ENCODE measurements around the gene AFF1. TPM values are rescaled to one million over a fixed set of nuclear protein-coding genes. Genes with fewer than 3 reads are reported as not detected.

Gene AFF1
- polyA plus RNA-seq, 1 donor (not counting 4 experiments of a cell fraction or from before 2014, with no cell fraction given) = 14.4 TPM

GRCh38 chr4:87042221-87042620, 107.4 kb downstream of the AFF1 start:
- no peak overlapping the region for H3K9ac ChIP-seq (ENCODE audit: control insufficient read depth, extremely low read depth, insufficient read depth, low read length)
- no peak overlapping the region for H3K27ac ChIP-seq (ENCODE audit: control insufficient read depth, insufficient read depth, low read length)
- no peaks in the 10 kb centered on the region for H4K20me1 ChIP-seq (ENCODE audit: control insufficient read depth, extremely low read depth, insufficient read depth, low read length)
- H3K4me1 ChIP-seq (ENCODE audit: control insufficient read depth, extremely low read depth, insufficient read depth, low read length) = peaks cover 23% of the 10 kb centered on the region
- no peak overlapping the region for H3K4me2 ChIP-seq (ENCODE audit: control insufficient read depth, extremely low read depth, insufficient read depth, low read depth, low read length)
- dilution Hi-C loops (cut with MboI; ENCODE audit: extremely low pct_ligation_motif_present, low sequenced_read_pairs) = no loop called here
- no peak for TF ChIP-seq EZH2 (IDR thresholded peaks at IDR 0.05; ENCODE audit: low read length)
- TF ChIP-seq, protein P1, sequence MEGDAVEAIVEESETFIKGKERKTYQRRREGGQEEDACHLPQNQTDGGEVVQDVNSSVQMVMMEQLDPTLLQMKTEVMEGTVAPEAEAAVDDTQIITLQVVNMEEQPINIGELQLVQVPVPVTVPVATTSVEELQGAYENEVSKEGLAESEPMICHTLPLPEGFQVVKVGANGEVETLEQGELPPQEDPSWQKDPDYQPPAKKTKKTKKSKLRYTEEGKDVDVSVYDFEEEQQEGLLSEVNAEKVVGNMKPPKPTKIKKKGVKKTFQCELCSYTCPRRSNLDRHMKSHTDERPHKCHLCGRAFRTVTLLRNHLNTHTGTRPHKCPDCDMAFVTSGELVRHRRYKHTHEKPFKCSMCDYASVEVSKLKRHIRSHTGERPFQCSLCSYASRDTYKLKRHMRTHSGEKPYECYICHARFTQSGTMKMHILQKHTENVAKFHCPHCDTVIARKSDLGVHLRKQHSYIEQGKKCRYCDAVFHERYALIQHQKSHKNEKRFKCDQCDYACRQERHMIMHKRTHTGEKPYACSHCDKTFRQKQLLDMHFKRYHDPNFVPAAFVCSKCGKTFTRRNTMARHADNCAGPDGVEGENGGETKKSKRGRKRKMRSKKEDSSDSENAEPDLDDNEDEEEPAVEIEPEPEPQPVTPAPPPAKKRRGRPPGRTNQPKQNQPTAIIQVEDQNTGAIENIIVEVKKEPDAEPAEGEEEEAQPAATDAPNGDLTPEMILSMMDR (optimal IDR thresholded peaks at IDR 0.05 in 1 of 3, IDR thresholded peaks at IDR 0.05 in 1 of 3, conservative IDR thresholded peaks at IDR 0.05 in 1 of 3; ENCODE audit: extremely low read depth in 1 of 3, insufficient read depth in 2 of 3, low read length in 3 of 3) = no peak
- FAIRE-seq (no peak), DNase-seq (ENCODE audit: low read depth, low spot score) (no peak)
- H3K4me3 ChIP-seq (ENCODE audit: control insufficient read depth in 2 of 3, extremely low read depth in 1 of 3, insufficient read depth in 2 of 3, low read depth in 1 of 3, low read length in 3 of 3) = no peak overlapping the region
- H3K9me3 ChIP-seq (ENCODE audit: control insufficient read depth, low read depth, low read length) = no peaks in the 10 kb centered on the region
- H3K36me3 ChIP-seq (ENCODE audit: control insufficient read depth in 2 of 2, extremely low read depth in 1 of 2, insufficient read depth in 2 of 2, low read length in 2 of 2) = peaks cover 4 to 12% of the 10 kb centered on the region in 2 experiments
- H2AFZ ChIP-seq (ENCODE audit: control insufficient read depth, low read length) = no peak overlapping the region
- no peaks in the 10 kb centered on the region for H3K27me3 ChIP-seq (ENCODE audit: control insufficient read depth, extremely low read depth, insufficient read depth, low read length)
- H3K79me2 ChIP-seq (ENCODE audit: control insufficient read depth, insufficient read depth, low read length) = peaks cover 42% of the 10 kb centered on the region
- H3K9me1 ChIP-seq (ENCODE audit: control insufficient read depth, extremely low read depth, insufficient read depth, low read length) = peaks cover 2% of the 10 kb centered on the region

GRCh38 chr4:87042986-87043820, 108.4 kb downstream of the AFF1 start:
- Histone ChIP-seq H3K36me3 (ENCODE audit: control insufficient read depth in 2 of 2, extremely low read depth in 1 of 2, insufficient read depth in 2 of 2, low read length in 2 of 2) (peaks cover 6 to 12% of the 10 kb centered on the region in 2 experiments), H3K27ac (ENCODE audit: control insufficient read depth, insufficient read depth, low read length) (no peak overlapping the region), H3K9ac (ENCODE audit: control insufficient read depth, extremely low read depth, insufficient read depth, low read length) (no peak overlapping the region), H3K4me3 (ENCODE audit: control insufficient read depth in 2 of 3, extremely low read depth in 1 of 3, insufficient read depth in 2 of 3, low read depth in 1 of 3, low read length in 3 of 3) (no peak overlapping the region), H3K4me2 (ENCODE audit: control insufficient read depth, extremely low read depth, insufficient read depth, low read depth, low read length) (no peak overlapping the region), H4K20me1 (ENCODE audit: control insufficient read depth, extremely low read depth, insufficient read depth, low read length) (no peaks in the 10 kb centered on the region), H3K79me2 (ENCODE audit: control insufficient read depth, insufficient read depth, low read length) (peaks cover 37% of the 10 kb centered on the region), H3K4me1 (ENCODE audit: control insufficient read depth, extremely low read depth, insufficient read depth, low read length) (peaks cover 22% of the 10 kb centered on the region), H2AFZ (ENCODE audit: control insufficient read depth, low read length) (no peak overlapping the region), H3K27me3 (ENCODE audit: control insufficient read depth, extremely low read depth, insufficient read depth, low read length) (no peaks in the 10 kb centered on the region), H3K9me3 (ENCODE audit: control insufficient read depth, low read depth, low read length) (no peaks in the 10 kb centered on the region), H3K9me1 (ENCODE audit: control insufficient read depth, extremely low read depth, insufficient read depth, low read length) (peaks cover 2% of the 10 kb centered on the region)
- no peak for FAIRE-seq
- DNase-seq (ENCODE audit: low read depth, low spot score) = no peak
- dilution Hi-C loops (cut with MboI; ENCODE audit: extremely low pct_ligation_motif_present, low sequenced_read_pairs) = no loop called here
- TF ChIP-seq EZH2 (IDR thresholded peaks at IDR 0.05; ENCODE audit: low read length) = no peak
- TF ChIP-seq, protein P1 (optimal IDR thresholded peaks at IDR 0.05 in 1 of 3, IDR thresholded peaks at IDR 0.05 in 1 of 3, conservative IDR thresholded peaks at IDR 0.05 in 1 of 3; ENCODE audit: extremely low read depth in 1 of 3, insufficient read depth in 2 of 3, low read length in 3 of 3) = no peak

Measured in keratinocyte (primary cell).